Breast epithelium (tissue), 3 donors: ENCODE measurements around the gene NWD2.

Source experiments
- POLR2A ChIP-seq: fragments of 450-650 bp; IDR thresholded peaks from one replicate; pipeline ENCODE4 v1.6.1; 2016; ENCODE audit warnings: antibody characterized with exemption, mild to moderate bottlenecking, moderate library complexity
- POLR2AphosphoS5 ChIP-seq, 3 donors: sonication (generic); formaldehyde crosslinking; IDR thresholded peaks; one replicate each; pipeline ENCODE4 v1.6.1; 2017; ENCODE audit warnings: antibody characterized with exemption in 3 of 3
- TF ChIP-seq, protein P1 (sequence below), 3 donors: fragments of 450-650 bp; IDR thresholded peaks; one replicate each; pipeline ENCODE4 v1.5.1; 2016 to 2017; ENCODE audit warnings: antibody characterized with exemption in 3 of 3, mild to moderate bottlenecking in 3 of 3, moderate library complexity in 3 of 3

DNA sequence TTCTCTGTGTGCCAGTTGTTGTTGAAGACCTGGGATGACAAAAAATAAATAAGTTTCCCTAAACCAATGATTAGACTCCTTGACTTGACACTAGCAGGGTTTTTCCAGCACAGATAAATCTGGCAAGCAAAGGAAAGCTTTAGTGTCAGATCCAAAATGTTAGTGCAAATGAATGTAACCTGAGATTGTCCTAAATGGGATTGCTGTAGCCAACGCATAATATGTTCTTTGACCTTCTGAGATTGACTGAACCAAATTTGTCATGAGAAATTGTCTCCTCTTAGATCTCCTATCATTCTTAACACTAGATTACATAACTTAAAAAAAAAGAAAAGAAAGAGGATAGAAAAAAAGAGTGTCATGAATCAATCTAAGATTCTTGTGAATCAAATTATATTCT lies 245.2 kb downstream of the NWD2 start:
- TF ChIP-seq POLR2A (no peak), POLR2AphosphoS5 (IDR thresholded peaks at IDR 0.05) (no peak)
- TF ChIP-seq, protein P1, sequence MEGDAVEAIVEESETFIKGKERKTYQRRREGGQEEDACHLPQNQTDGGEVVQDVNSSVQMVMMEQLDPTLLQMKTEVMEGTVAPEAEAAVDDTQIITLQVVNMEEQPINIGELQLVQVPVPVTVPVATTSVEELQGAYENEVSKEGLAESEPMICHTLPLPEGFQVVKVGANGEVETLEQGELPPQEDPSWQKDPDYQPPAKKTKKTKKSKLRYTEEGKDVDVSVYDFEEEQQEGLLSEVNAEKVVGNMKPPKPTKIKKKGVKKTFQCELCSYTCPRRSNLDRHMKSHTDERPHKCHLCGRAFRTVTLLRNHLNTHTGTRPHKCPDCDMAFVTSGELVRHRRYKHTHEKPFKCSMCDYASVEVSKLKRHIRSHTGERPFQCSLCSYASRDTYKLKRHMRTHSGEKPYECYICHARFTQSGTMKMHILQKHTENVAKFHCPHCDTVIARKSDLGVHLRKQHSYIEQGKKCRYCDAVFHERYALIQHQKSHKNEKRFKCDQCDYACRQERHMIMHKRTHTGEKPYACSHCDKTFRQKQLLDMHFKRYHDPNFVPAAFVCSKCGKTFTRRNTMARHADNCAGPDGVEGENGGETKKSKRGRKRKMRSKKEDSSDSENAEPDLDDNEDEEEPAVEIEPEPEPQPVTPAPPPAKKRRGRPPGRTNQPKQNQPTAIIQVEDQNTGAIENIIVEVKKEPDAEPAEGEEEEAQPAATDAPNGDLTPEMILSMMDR (IDR thresholded peaks at IDR 0.05) = no peak
